T-helper 2 cell treated with Interferon-gamma antibody and Interleukin-4, amounts not matched to agents 5 μg/mL and 100 μg/mL, for 36 hours (primary cell): ENCODE results near the gene TXNDC5.

Experiments used
- DNase-seq: peaks from one replicate; pipeline ENCODE4 v3.0.0; 2021; ENCODE audit warnings: low spot score
- H3K27ac Mint-ChIP-seq: one replicate; pipeline ENCODE4 v1.8.0; 2021; ENCODE audit warnings: mild to moderate bottlenecking, mixed read lengths
- H3K27me3 Mint-ChIP-seq: one replicate; pipeline ENCODE4 v1.8.0; 2021; ENCODE audit warnings: low read depth, mixed read lengths
- H3K36me3 Mint-ChIP-seq: one replicate; pipeline ENCODE4 v1.8.0; 2021; ENCODE audit warnings: low read depth, mixed read lengths
- H3K4me1 Mint-ChIP-seq: one replicate; pipeline ENCODE4 v1.8.0; 2021; ENCODE audit warnings: low read depth, mixed read lengths
- H3K4me3 Mint-ChIP-seq: one replicate; pipeline ENCODE4 v1.8.0; 2022; ENCODE audit warnings: mild to moderate bottlenecking, moderate library complexity, mixed read lengths
- H3K9me3 Mint-ChIP-seq: one replicate; pipeline ENCODE4 v1.8.0; 2021; ENCODE audit warnings: mixed read lengths

TXNDC5 gene

DNA sequence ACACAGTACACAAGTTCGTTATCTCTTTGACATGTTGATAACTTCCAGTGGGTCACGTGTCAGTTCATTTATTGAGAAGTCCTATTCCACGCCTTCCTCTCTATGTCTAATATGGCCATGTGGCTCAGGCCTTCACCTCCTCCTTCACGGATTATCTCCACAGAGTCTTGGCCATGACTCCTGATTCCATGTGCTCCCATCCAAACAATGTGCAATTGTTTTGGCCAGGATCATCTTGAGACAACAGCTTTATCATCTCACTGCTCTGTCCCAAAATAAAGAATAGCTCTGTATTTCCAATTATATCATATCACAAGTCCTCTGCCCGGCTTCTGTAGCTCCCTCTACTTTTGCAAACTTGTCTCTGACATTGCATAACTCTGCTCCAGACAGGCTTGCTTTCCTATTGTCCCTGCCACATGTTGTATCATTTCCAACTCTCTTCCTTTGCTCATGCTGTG is 11.1 kb upstream of the TXNDC5 start:
- DNase-seq = no peak
- Mint-ChIP-seq H3K4me3 (no peak overlapping the region), H3K27me3 (peaks cover 4% of the 10 kb centered on the region), H3K9me3 (peaks cover 8% of the 10 kb centered on the region), H3K36me3 (no peaks in the 10 kb centered on the region), H3K4me1 (no peaks in the 10 kb centered on the region), H3K27ac (no peak overlapping the region)

- no peaks in the 10 kb centered on the region for H3K4me1 Mint-ChIP-seq
- no peak overlapping the region for H3K4me3 Mint-ChIP-seq
- no peaks in the 10 kb centered on the region for H3K36me3 Mint-ChIP-seq
- H3K27ac Mint-ChIP-seq = no peak overlapping the region
- no peak for DNase-seq
- H3K9me3 Mint-ChIP-seq = peaks cover 8% of the 10 kb centered on the region
- H3K27me3 Mint-ChIP-seq = peaks cover 4% of the 10 kb centered on the region
Observed at GRCh38 chr6:7921046-7921445, 10.5 kb upstream of the TXNDC5 start.

DNA sequence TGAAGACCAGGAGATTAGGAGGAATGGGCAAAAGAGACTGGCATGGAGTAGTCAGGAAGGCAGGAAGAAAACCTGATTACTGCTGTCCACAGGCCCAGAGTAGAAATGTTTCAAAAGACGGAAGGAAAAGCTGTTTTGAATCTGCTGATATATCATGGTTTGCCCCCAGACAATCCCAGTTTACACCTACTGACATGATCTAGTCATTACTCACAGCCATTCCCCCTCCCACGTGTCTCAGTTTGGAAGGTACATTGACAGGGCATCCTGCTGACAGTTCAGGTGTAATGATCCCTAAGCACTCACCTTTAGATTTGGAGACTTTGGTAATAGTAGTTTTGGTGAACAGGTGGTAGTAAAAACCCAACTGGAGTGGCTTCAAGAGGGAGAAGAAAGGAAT is 9.8 kb upstream of the TXNDC5 start:
- Mint-ChIP-seq H3K4me3 (no peak overlapping the region), H3K36me3 (no peaks in the 10 kb centered on the region), H3K27ac (no peak overlapping the region), H3K4me1 (no peaks in the 10 kb centered on the region), H3K27me3 (peaks cover 4% of the 10 kb centered on the region), H3K9me3 (peaks cover 7% of the 10 kb centered on the region)
- no peak for DNase-seq

DNA sequence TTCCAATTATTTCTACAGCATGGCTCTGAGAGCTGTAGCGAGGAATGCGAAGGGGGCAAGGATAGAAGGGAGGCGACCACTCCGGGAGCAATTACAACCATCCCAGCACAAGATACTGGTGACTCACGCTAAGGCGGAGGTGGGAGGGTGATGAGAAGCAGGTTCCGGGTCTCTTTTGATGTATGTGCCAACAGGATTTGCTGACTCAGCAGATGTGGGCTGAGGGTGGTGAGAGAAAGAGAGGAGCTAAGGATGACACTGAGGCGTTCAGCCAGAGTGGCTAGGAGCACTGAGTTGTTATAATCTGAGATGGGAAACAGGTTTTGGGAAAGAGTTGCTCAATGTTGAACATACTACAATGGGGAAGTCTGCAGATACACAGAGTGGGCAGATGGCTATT is 9.3 kb upstream of the TXNDC5 start:
- no peak overlapping the region for H3K4me3 Mint-ChIP-seq
- H3K27me3 Mint-ChIP-seq = peaks cover 4% of the 10 kb centered on the region
- peaks cover 2% of the 10 kb centered on the region for H3K9me3 Mint-ChIP-seq
- H3K4me1 Mint-ChIP-seq = no peaks in the 10 kb centered on the region
- no peaks in the 10 kb centered on the region for H3K36me3 Mint-ChIP-seq
- DNase-seq = peak; percentile 16
- H3K27ac Mint-ChIP-seq = no peak overlapping the region

DNA sequence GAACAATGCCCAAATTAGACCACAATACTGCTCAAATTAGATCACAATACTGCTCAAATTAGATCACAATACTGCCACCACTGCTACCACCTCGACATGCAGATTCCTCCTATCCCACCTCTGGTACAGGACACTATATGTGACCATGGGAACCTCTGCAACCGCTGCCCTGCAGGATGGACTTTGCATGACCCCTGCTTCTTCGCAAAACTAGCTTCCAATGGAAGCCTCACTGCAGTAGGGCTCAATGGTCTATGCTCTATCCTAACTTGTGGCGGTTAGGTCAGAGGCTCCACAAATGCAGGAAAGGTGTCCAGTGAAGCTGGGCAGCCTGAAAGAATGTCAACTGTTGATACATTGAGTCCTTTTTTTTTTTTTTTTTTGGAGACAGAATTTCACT is 7.8 kb upstream of the TXNDC5 start:
- no peaks in the 10 kb centered on the region for H3K27me3 Mint-ChIP-seq
- H3K36me3 Mint-ChIP-seq = no peaks in the 10 kb centered on the region
- no peak overlapping the region for H3K27ac Mint-ChIP-seq

GRCh38 chr6:7917729-7918128 is 7.1 kb upstream of the TXNDC5 start:
- no peak for DNase-seq
- Mint-ChIP-seq H3K36me3 (no peaks in the 10 kb centered on the region), H3K4me1 (no peaks in the 10 kb centered on the region), H3K27me3 (no peaks in the 10 kb centered on the region), H3K4me3 (no peak overlapping the region), H3K27ac (no peak overlapping the region), H3K9me3 (no peaks in the 10 kb centered on the region)

More for the DNA sequence above, 7.8 kb upstream of the TXNDC5 start:
- H3K9me3 Mint-ChIP-seq = no peaks in the 10 kb centered on the region
- no peak for DNase-seq
- no peak overlapping the region for H3K4me3 Mint-ChIP-seq
- H3K4me1 Mint-ChIP-seq = no peaks in the 10 kb centered on the region

GRCh38 chr6:7916959-7917358 is 6.4 kb upstream of the TXNDC5 start:
- DNase-seq = no peak
- Mint-ChIP-seq H3K27me3 (no peaks in the 10 kb centered on the region), H3K9me3 (no peaks in the 10 kb centered on the region), H3K4me1 (no peaks in the 10 kb centered on the region), H3K27ac (no peak overlapping the region), H3K36me3 (no peaks in the 10 kb centered on the region), H3K4me3 (no peak overlapping the region)

GRCh38 chr6:7914991-7915789 is 4.6 kb upstream of the TXNDC5 start:
- H3K4me3 Mint-ChIP-seq = no peak overlapping the region

GRCh38 chr6:7914311-7914710 is 3.7 kb upstream of the TXNDC5 start:
- Mint-ChIP-seq H3K4me1 (peaks cover 2% of the 10 kb centered on the region), H3K27me3 (no peaks in the 10 kb centered on the region), H3K4me3 (no peak overlapping the region), H3K36me3 (peaks cover under 1% of the 10 kb centered on the region), H3K9me3 (no peaks in the 10 kb centered on the region), H3K27ac (no peak overlapping the region)
- no peak for DNase-seq

More at GRCh38 chr6:7914991-7915789, 4.6 kb upstream of the TXNDC5 start:
- no peak for DNase-seq
- Mint-ChIP-seq H3K27me3 (no peaks in the 10 kb centered on the region), H3K36me3 (no peaks in the 10 kb centered on the region), H3K9me3 (no peaks in the 10 kb centered on the region), H3K4me1 (no peaks in the 10 kb centered on the region), H3K27ac (no peak overlapping the region)

DNA sequence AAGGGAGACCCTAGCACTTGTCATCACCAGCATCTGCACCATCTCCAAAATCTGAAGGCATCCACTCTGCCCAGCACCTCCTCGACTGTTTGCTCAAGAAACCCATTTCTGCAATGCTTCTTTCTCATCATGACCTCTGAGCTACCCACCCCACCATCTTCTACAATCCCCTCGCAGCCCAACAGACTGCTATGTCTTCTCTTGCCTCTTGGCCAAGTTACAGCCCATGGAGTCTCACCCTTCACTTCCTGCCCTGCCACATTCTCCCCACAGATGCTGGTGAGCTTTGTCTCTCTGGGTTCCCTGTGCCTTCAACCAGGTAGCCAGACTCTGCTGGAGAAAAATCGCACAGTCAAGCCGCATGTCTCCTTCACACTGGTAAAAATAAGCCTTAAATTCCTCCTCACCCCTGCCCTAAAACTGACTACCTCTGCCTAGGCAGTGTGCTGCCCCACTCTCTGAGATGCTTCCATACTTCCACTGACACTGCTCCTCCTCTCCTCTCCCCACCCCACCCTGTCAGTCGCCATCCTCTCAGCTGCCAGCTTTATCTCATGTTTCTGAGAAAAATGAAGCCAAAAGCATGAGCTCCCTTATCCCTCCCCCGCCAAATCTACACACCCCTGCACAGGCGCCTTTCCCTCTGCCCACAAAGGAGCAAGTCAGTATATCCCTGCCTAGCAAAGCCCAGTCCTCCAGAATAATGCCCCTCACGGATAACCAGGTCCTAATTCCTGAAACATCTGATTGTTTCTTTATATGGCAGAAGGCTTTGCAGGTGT is 2.3 kb upstream of the TXNDC5 start:
- Mint-ChIP-seq H3K27ac (no peak overlapping the region), H3K4me1 (peaks cover 5% of the 10 kb centered on the region), H3K36me3 (peaks cover 1% of the 10 kb centered on the region), H3K9me3 (no peaks in the 10 kb centered on the region), H3K27me3 (no peaks in the 10 kb centered on the region), H3K4me3 (no peak overlapping the region)
- no peak for DNase-seq

DNA sequence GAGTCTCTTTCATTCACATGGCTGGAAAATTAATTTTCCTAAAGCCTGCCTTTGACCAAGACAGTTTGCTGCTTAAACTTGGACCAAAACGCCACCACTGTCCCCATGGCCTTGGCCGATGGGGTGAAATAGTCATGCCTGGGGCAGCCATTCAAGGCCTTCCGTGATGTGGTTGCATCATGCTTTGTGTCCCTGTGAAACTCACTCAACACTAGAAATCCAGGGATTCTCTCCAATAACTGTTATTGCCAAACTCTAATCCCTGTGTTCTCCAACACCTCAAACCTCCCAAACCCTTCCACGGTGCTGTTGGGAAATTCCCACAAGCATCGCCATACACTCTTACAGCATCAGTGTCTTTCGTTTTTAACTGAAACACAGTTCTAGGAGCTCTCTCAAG is 1.4 kb upstream of the TXNDC5 start:
- DNase-seq = no peak
- Mint-ChIP-seq H3K27ac (no peak overlapping the region), H3K9me3 (no peaks in the 10 kb centered on the region), H3K36me3 (peaks cover 1% of the 10 kb centered on the region), H3K4me1 (peaks cover 8% of the 10 kb centered on the region), H3K4me3 (no peak overlapping the region), H3K27me3 (no peaks in the 10 kb centered on the region)

GRCh38 chr6:7911345-7911725 is 747 bp upstream of the TXNDC5 start:
- peaks cover 1% of the 10 kb centered on the region for H3K36me3 Mint-ChIP-seq
- no peaks in the 10 kb centered on the region for H3K27me3 Mint-ChIP-seq
- DNase-seq = no peak
- H3K4me3 Mint-ChIP-seq = no peak overlapping the region
- no peaks in the 10 kb centered on the region for H3K9me3 Mint-ChIP-seq
- peaks cover 8% of the 10 kb centered on the region for H3K4me1 Mint-ChIP-seq
- H3K27ac Mint-ChIP-seq = no peak overlapping the region

GRCh38 chr6:7910298-7910653 is 312 bp downstream of the TXNDC5 start:
- Mint-ChIP-seq H3K9me3 (no peaks in the 10 kb centered on the region), H3K36me3 (peaks cover 1% of the 10 kb centered on the region), H3K4me3 (no peak overlapping the region)

More at GRCh38 chr6:7910298-7910653, 312 bp downstream of the TXNDC5 start:
- H3K27ac Mint-ChIP-seq = no peak overlapping the region
- no peaks in the 10 kb centered on the region for H3K27me3 Mint-ChIP-seq
- H3K4me1 Mint-ChIP-seq = peaks cover 8% of the 10 kb centered on the region
- DNase-seq = no peak
